Esophagus muscularis mucosa (tissue), 4 donors: ENCODE results near the gene PAM16. TPM values are rescaled to one million over a fixed set of nuclear protein-coding genes. Genes with fewer than 3 reads are reported as not detected.

Experiments
- DNase-seq: peaks from one replicate; pipeline ENCODE4 v3.0.0-alpha.2; 2017; ENCODE audit errors: extremely low spot score
- H3K27ac ChIP-seq, 4 donors: fragments of 200-600 bp; sonication (generic); replicated peaks in 1 of 4; 1 replicate in 3 of 4; 2 replicates in 1 of 4; pipeline ENCODE4 v1.5.1; 2016 to 2019; ENCODE audit warnings: mild to moderate bottlenecking in 1 of 4
- H3K27me3 ChIP-seq, 4 donors: fragments of 200-600 bp; sonication (generic); one replicate each; pipeline versions ENCODE4 v1.5.1 to v1.6.0; 2016 to 2019
- H3K36me3 ChIP-seq, 4 donors: fragments of 200-600 bp; sonication (generic); one replicate each; pipeline ENCODE4 v1.5.1; 2016 to 2019
- H3K4me1 ChIP-seq, 4 donors: fragments of 200-600 bp; sonication (generic); one replicate each; pipeline ENCODE4 v1.5.1; 2016 to 2019
- H3K4me3 ChIP-seq, 4 donors: fragments of 200-600 bp; sonication (generic); 1 replicate in 2 of 4; 2 replicates in 2 of 4; pipeline ENCODE4 v1.5.1; 2016 to 2019; ENCODE audit warnings: mild to moderate bottlenecking in 4 of 4, moderate library complexity in 1 of 4
- H3K9me3 ChIP-seq, 4 donors: fragments of 200-600 bp; sonication (generic); 1 replicate in 3 of 4; 2 replicates in 1 of 4; pipeline ENCODE4 v1.5.1; 2016 to 2019
- EP300 ChIP-seq: sonication (generic); formaldehyde crosslinking; IDR thresholded peaks from one replicate; pipeline ENCODE4 v1.6.1; 2017; ENCODE audit warnings: antibody characterized with exemption
- POLR2A ChIP-seq: fragments of 450-650 bp; IDR thresholded peaks from one replicate; pipeline ENCODE4 v1.6.1; 2017; ENCODE audit warnings: antibody characterized with exemption, moderate library complexity, mild to moderate bottlenecking, low read depth
- POLR2AphosphoS5 ChIP-seq, 2 donors: sonication (generic); formaldehyde crosslinking; IDR thresholded peaks; one replicate each; pipeline ENCODE4 v1.6.1; 2017; ENCODE audit warnings: antibody characterized with exemption in 2 of 2
- WGBS: methylation state at CpG from one replicate; pipeline ENCODE4 v1.1.5; 2018; 5-methylcytosine and 5-hydroxymethylcytosine counted together
- intact Hi-C: fragments of 100-400 bp; cut with DNase I; formaldehyde crosslinking; loops from one replicate; pipeline ENCODE4 v1.15.1; 2023
- total RNA-seq, 4 donors: library from RNA; depleted of rRNA; stranded (reverse); fragments of >200 nt; gene quantifications; one replicate each; pipeline versions ENCODE4 v1.1.0 to v1.2.1, GENCODE V29; 2016
- TF ChIP-seq, protein P1 (sequence below), 3 experiments: fragments of 200-600 bp in 2 of 3; fragments of 450-650 bp in 1 of 3; sonication (generic) in 2 of 3; IDR thresholded peaks; one replicate each; pipeline ENCODE4 v1.5.1; 2017 to 2019; ENCODE audit warnings: antibody characterized with exemption in 3 of 3, mild to moderate bottlenecking in 2 of 3, moderate library complexity in 1 of 3

The PAM16 gene
- total RNA-seq, 4 donors from 2014 or later: 24.5 to 44.1 (median 40.2) TPM

- Histone ChIP-seq H3K4me3 (no peak overlapping the region), H3K4me1 (peaks cover 0 to 7% (median 3%) of the 10 kb centered on the region in 4 donors), H3K27ac (no peak overlapping the region), H3K27me3 (no peaks in the 10 kb centered on the region), H3K9me3 (no peaks in the 10 kb centered on the region), H3K36me3 (peaks cover 22 to 81% (median 66%) of the 10 kb centered on the region in 4 donors)
- DNase-seq: no peak
- TF ChIP-seq EP300 (no peak), POLR2A (no peak), POLR2AphosphoS5 (IDR thresholded peaks at IDR 0.05) (no peak)
- TF ChIP-seq, protein P1, sequence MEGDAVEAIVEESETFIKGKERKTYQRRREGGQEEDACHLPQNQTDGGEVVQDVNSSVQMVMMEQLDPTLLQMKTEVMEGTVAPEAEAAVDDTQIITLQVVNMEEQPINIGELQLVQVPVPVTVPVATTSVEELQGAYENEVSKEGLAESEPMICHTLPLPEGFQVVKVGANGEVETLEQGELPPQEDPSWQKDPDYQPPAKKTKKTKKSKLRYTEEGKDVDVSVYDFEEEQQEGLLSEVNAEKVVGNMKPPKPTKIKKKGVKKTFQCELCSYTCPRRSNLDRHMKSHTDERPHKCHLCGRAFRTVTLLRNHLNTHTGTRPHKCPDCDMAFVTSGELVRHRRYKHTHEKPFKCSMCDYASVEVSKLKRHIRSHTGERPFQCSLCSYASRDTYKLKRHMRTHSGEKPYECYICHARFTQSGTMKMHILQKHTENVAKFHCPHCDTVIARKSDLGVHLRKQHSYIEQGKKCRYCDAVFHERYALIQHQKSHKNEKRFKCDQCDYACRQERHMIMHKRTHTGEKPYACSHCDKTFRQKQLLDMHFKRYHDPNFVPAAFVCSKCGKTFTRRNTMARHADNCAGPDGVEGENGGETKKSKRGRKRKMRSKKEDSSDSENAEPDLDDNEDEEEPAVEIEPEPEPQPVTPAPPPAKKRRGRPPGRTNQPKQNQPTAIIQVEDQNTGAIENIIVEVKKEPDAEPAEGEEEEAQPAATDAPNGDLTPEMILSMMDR (IDR thresholded peaks at IDR 0.05): no peak
- intact Hi-C loops: no loop called here
- 96% methylated on average over 5 of the region's 12 CpGs for WGBS
These were observed 10.8 kb upstream of the PAM16 start for GRCh38 chr16:4361944-4362311.

GRCh38 chr16:4361033-4361943, 10.2 kb upstream of the PAM16 start:
- H3K9me3 ChIP-seq: no peaks in the 10 kb centered on the region
- H3K27me3 ChIP-seq: no peaks in the 10 kb centered on the region
- no peak overlapping the region for H3K27ac ChIP-seq
- no peak overlapping the region for H3K4me3 ChIP-seq
- peaks cover 0 to 7% (median 3%) of the 10 kb centered on the region in 4 donors for H3K4me1 ChIP-seq
- H3K36me3 ChIP-seq: peaks cover 23 to 79% (median 68%) of the 10 kb centered on the region in 4 donors
- 95% methylated on average over 9 of the region's 28 CpGs for WGBS
- no peak for DNase-seq
- TF ChIP-seq EP300 (no peak), POLR2A (no peak), POLR2AphosphoS5 (IDR thresholded peaks at IDR 0.05) (no peak)
- TF ChIP-seq, protein P1 (IDR thresholded peaks at IDR 0.05): no peak
- intact Hi-C loops: no loop called here

- peaks cover 23 to 84% (median 65%) of the 10 kb centered on the region in 4 donors for H3K36me3 ChIP-seq
- peaks cover 0 to 7% (median 3%) of the 10 kb centered on the region in 4 donors for H3K4me1 ChIP-seq
- H3K4me3 ChIP-seq: no peak overlapping the region
- no peaks in the 10 kb centered on the region for H3K27me3 ChIP-seq
- DNase-seq: no peak
- intact Hi-C loops: no loop called here
- 88% methylated on average over 11 of the region's 11 CpGs for WGBS
- no peak for TF ChIP-seq POLR2A
- H3K9me3 ChIP-seq: no peaks in the 10 kb centered on the region
- H3K27ac ChIP-seq: no peak overlapping the region
These were observed 9.5 kb upstream of the PAM16 start for GRCh38 chr16:4360538-4361021.

DNA sequence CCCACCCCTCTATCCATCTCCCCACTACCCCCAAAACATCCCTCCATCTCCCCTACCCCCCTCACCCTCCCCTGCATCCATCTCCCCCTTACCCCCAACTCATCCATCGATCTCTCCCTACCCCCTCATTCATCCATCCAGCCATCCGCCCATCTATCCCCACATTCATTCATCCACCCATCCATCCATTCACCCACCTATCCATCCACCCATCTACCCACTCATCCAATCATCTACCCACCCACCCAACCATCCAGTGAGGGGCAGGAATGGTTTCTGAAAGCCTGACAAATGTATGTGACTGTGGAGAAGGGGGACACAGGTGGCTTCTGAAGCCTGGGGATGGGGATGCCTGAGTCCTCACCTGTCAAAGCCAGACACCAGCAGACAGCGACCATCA, 8.8 kb upstream of the PAM16 start:
- peaks cover 23 to 82% (median 63%) of the 10 kb centered on the region in 4 donors for H3K36me3 ChIP-seq

More for the DNA sequence above, 8.8 kb upstream of the PAM16 start:
- TF ChIP-seq EP300: no peak
- TF ChIP-seq POLR2A: no peak
- TF ChIP-seq POLR2AphosphoS5 (IDR thresholded peaks at IDR 0.05): no peak
- TF ChIP-seq, protein P1 (IDR thresholded peaks at IDR 0.05): no peak
- Histone ChIP-seq H3K4me3 (no peak overlapping the region), H3K27me3 (no peaks in the 10 kb centered on the region), H3K9me3 (no peaks in the 10 kb centered on the region), H3K4me1 (peaks cover 0 to 7% (median 3%) of the 10 kb centered on the region in 4 donors), H3K27ac (no peak overlapping the region)
- no peak for DNase-seq
- intact Hi-C loops: loop anchor here (1.0 kb wide), 1 partner anchor 41 kb away; no protein-coding TSS in a partner anchor
- 84% methylated on average over 2 of the region's 3 CpGs for WGBS
